Embryonic facial prominence (tissue), 1 donor: Measurements from ENCODE around the gene C1orf56.

Source experiments
- DNase-seq: peaks from one replicate; pipeline ENCODE4 v3.0.0-alpha.2; 2016; ENCODE audit errors: extremely low spot score

Gene C1orf56

GRCh38 chr1:151047591-151047924 lies at the start of gene C1orf56:
C1orf56 (plus strand) TSS chr1:151047751; CDS start chr1:151047848, 97 bp downstream.
- DNase-seq = no peak

GRCh38 chr1:150997949-150998348 lies 49.6 kb upstream of the C1orf56 start:
- DNase-seq = no peak

GRCh38 chr1:150999051-150999674 lies 48.4 kb upstream of the C1orf56 start:
- no peak for DNase-seq

- no peak for DNase-seq
These were observed 47.6 kb upstream of the C1orf56 start for GRCh38 chr1:150999926-151000325.

GRCh38 chr1:151000408-151000807 lies 47.1 kb upstream of the C1orf56 start:
- DNase-seq = no peak

GRCh38 chr1:151001602-151002001 lies 45.9 kb upstream of the C1orf56 start:
- DNase-seq = no peak

GRCh38 chr1:151002051-151002450 lies 45.5 kb upstream of the C1orf56 start:
- no peak for DNase-seq

GRCh38 chr1:151002611-151003010 lies 44.9 kb upstream of the C1orf56 start:
- DNase-seq = no peak

GRCh38 chr1:151003180-151003579 lies 44.4 kb upstream of the C1orf56 start:
- no peak for DNase-seq

GRCh38 chr1:151005729-151006319 lies 41.7 kb upstream of the C1orf56 start:
- no peak for DNase-seq

- DNase-seq = peak; percentile 81
These were observed 41.1 kb upstream of the C1orf56 start, which contains the start of gene MINDY1 for GRCh38 chr1:151006327-151007052. MINDY1 (minus strand) TSS chr1:151006902; CDS start chr1:151002617, 4,285 bp downstream.

- DNase-seq = no peak
These were observed 39.7 kb upstream of the C1orf56 start for GRCh38 chr1:151007853-151008243.

- peak; percentile 95 for DNase-seq
These were observed 39.0 kb upstream of the C1orf56 start, which contains the start of gene PRUNE1 for GRCh38 chr1:151008244-151009205. PRUNE1 (plus strand) TSS chr1:151008449; CDS start chr1:151008633, 184 bp downstream.

- DNase-seq = no peak
These were observed 38.4 kb upstream of the C1orf56 start for GRCh38 chr1:151009206-151009587.

GRCh38 chr1:151009674-151010345 lies 37.7 kb upstream of the C1orf56 start:
- DNase-seq = no peak

GRCh38 chr1:151010346-151010726 lies 37.2 kb upstream of the C1orf56 start:
- DNase-seq = no peak

GRCh38 chr1:151011154-151011850 lies 36.2 kb upstream of the C1orf56 start:
- DNase-seq = no peak

GRCh38 chr1:151012684-151013471 lies 34.7 kb upstream of the C1orf56 start:
- DNase-seq = no peak

GRCh38 chr1:151013518-151013917 lies 34.0 kb upstream of the C1orf56 start:
- DNase-seq = no peak
